ENCODE results near the gene CMTM1.

DNA sequence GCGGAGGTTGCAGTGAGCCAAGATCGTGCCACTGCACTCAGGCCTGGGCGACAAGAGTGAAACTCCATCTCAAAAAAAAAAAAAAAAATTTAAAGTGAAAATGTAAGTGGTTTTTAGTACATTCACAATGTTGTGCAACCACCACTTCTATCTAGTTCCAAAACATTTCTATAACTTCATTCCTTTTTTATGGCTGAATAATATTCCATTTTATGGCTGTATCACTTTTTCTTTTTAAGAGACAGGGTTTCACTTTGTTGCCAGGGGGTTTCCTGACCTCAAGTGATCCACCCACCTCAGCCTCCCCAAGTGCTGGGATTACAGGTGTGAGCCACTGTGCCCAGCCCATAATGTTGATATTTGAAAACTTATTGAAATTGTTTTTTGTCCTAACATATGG lies 26.6 kb downstream of the CMTM1 start:
- TF ChIP-seq, protein P1, sequence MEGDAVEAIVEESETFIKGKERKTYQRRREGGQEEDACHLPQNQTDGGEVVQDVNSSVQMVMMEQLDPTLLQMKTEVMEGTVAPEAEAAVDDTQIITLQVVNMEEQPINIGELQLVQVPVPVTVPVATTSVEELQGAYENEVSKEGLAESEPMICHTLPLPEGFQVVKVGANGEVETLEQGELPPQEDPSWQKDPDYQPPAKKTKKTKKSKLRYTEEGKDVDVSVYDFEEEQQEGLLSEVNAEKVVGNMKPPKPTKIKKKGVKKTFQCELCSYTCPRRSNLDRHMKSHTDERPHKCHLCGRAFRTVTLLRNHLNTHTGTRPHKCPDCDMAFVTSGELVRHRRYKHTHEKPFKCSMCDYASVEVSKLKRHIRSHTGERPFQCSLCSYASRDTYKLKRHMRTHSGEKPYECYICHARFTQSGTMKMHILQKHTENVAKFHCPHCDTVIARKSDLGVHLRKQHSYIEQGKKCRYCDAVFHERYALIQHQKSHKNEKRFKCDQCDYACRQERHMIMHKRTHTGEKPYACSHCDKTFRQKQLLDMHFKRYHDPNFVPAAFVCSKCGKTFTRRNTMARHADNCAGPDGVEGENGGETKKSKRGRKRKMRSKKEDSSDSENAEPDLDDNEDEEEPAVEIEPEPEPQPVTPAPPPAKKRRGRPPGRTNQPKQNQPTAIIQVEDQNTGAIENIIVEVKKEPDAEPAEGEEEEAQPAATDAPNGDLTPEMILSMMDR (IDR thresholded peaks at IDR 0.05), result no peak
- TF ChIP-seq POLR2A (IDR thresholded peaks at IDR 0.05), result no peak

All from gastroesophageal sphincter (tissue), 3 donors.